Neuron (in vitro differentiated cells): ENCODE data around the gene RAG2.
"Not testable (repeated sequence)": the region's sequence is repeated elsewhere in the genome, so short reads cannot be mapped to it uniquely, and the experiment has no call there.

Experiments
- H2AFZ ChIP-seq: one replicate; pipeline ENCODE4 v1.6.1; 2013; ENCODE audit warnings: low read depth, mild to moderate bottlenecking, inconsistent platforms, low read length, moderate library complexity
- H3K27me3 ChIP-seq: one replicate; pipeline ENCODE4 v1.6.1; 2013; ENCODE audit warnings: low read length; ENCODE audit not compliant: insufficient read depth
- H3K36me3 ChIP-seq: one replicate; pipeline ENCODE4 v1.6.1; 2013; ENCODE audit warnings: low read length; ENCODE audit not compliant: insufficient read depth
- H3K4me1 ChIP-seq: one replicate; pipeline ENCODE4 v1.6.1; 2013; ENCODE audit warnings: low read length; ENCODE audit not compliant: insufficient read depth
- H3K4me3 ChIP-seq: 2 replicates; pipeline ENCODE4 v1.5.1; 2013; ENCODE audit warnings: mild to moderate bottlenecking, low read length, moderate library complexity
- H3K9me3 ChIP-seq: one replicate; pipeline ENCODE4 v1.6.1; 2013; ENCODE audit warnings: low read length

RAG2 gene

GRCh38 chr11:36558571-36559413 lies 39.2 kb downstream of the RAG2 start:
- peaks cover 2% of the 10 kb centered on the region for H3K27me3 ChIP-seq
- H3K36me3 ChIP-seq = no peaks in the 10 kb centered on the region
- H3K4me3 ChIP-seq = no peak overlapping the region
- no peaks in the 10 kb centered on the region for H3K4me1 ChIP-seq
- H3K9me3 ChIP-seq = no peaks in the 10 kb centered on the region
- no peak overlapping the region for H2AFZ ChIP-seq

DNA sequence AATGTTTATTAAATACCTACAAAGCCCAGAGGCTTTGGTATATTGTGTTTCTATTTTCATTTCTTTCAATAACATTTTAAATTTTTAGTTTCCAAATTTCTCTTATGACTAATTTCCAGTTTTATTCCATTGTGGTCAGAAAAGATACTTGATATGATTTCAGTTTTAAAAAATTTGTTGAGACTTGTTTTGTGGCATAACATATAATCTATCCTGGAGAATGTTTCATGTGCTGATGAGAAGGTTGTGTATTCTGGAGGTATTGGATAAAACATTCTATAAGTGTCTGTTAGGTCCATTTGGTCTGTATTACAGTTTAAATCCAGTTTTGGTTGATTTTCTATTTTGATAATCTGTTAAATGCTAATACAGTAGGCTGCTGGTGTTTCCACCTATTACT lies 40.0 kb downstream of the RAG2 start:
- Histone ChIP-seq H3K9me3 (no peaks in the 10 kb centered on the region), H3K4me1 (no peaks in the 10 kb centered on the region), H3K36me3 (no peaks in the 10 kb centered on the region), H3K27me3 (no peaks in the 10 kb centered on the region), H3K4me3 (no peak overlapping the region), H2AFZ (no peak overlapping the region)

DNA sequence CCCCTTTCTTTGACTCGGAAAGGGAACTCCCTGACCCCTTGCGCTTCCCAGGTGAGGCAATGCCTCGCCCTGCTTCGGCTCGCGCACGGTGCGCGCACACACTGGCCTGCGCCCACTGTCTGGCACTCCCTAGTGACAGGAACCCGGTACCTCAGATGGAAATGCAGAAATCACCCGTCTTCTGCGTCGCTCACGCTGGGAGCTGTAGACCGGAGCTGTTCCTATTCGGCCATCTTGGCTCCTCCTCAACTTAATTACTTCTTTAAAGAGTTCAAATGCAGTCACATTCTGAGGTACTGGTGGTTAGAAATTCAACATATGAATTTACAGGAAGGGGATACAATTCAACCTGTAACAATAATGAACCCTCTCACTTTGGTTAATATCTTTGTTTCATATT lies 40.6 kb downstream of the RAG2 start:
- not testable (repeated sequence) for H3K36me3 ChIP-seq, H3K4me1 ChIP-seq, H3K4me3 ChIP-seq, H2AFZ ChIP-seq, H3K27me3 ChIP-seq, H3K9me3 ChIP-seq

DNA sequence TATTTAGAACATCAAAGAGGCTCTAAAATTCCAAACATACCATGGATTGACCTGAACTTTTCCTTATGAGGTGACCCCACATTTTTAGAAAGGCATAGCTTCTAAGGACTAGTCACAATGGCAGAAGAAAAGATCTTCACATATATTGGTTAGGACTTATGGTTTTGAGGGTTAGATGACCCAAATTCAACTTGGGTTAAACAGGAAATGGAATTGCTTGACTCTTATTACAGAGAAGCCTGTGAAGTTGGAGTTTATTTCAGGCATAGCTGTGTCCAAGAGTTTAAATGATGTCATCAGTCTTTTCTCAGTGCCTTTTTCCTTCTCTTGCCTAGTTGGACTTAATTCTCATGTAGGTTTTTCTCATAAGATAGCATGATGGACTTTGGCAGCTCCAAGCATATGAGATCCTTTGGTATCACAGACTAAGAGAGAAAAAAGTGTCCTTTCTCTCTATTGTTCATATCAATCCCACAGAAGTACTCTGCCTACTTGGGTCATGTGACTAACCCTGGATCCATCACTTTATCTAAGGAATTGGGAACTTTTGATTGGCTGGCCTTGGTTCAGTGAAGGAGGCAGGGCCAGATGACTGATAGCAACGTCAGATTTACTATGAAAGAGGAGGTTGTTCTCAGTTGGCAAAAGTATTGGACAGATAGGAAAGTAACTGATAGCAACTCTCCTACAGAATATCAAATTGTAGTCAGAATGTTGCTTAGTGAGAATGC lies 47.5 kb downstream of the RAG2 start:
- Histone ChIP-seq H3K4me3 (no peak overlapping the region), H3K27me3 (no peaks in the 10 kb centered on the region), H3K9me3 (no peaks in the 10 kb centered on the region), H3K36me3 (no peaks in the 10 kb centered on the region), H3K4me1 (no peaks in the 10 kb centered on the region), H2AFZ (no peak overlapping the region)
